NCI-H748 treated with DMSO at 0.1 percent for 48 hours (cell line): Measurements from ENCODE around the gene SEL1L.
"Not testable (repeated sequence)": the region's sequence is repeated elsewhere in the genome, so short reads cannot be mapped to it uniquely, and the experiment has no call there.

ENCODE experiments used
- DNase-seq: peaks from one replicate; lab custom pipeline; 2025; lab: John Stamatoyannopoulos, UW

SEL1L gene

GRCh38 chr14:81447021-81447764 lies 86.5 kb downstream of the SEL1L start:
- no peak for DNase-seq

GRCh38 chr14:81446279-81447007 lies 87.2 kb downstream of the SEL1L start:
- DNase-seq: no peak

GRCh38 chr14:81441626-81442134 lies 92.0 kb downstream of the SEL1L start:
- no peak for DNase-seq

- no peak for DNase-seq
These were observed 93.6 kb downstream of the SEL1L start for GRCh38 chr14:81440041-81440440.

GRCh38 chr14:81437244-81437643 lies 96.4 kb downstream of the SEL1L start:
- DNase-seq: peak; percentile 26

GRCh38 chr14:81436296-81437138 lies 97.1 kb downstream of the SEL1L start:
- peak; percentile 80 for DNase-seq

GRCh38 chr14:81435391-81436295 lies 98.0 kb downstream of the SEL1L start:
- DNase-seq: peak; percentile 78

- no peak for DNase-seq
These were observed 98.6 kb downstream of the SEL1L start for GRCh38 chr14:81435048-81435390.

- DNase-seq: no peak
These were observed 99.4 kb downstream of the SEL1L start for GRCh38 chr14:81434230-81434629.

- DNase-seq: no peak
These were observed 100.3 kb downstream of the SEL1L start for GRCh38 chr14:81433378-81433777.

GRCh38 chr14:81432219-81432661 lies 101.4 kb downstream of the SEL1L start:
- DNase-seq: no peak

GRCh38 chr14:81430235-81430634 lies 103.4 kb downstream of the SEL1L start:
- DNase-seq: no peak

GRCh38 chr14:81429749-81430148 lies 103.9 kb downstream of the SEL1L start:
- not testable (repeated sequence) for DNase-seq

GRCh38 chr14:81429028-81429427 lies 104.6 kb downstream of the SEL1L start:
- DNase-seq: no peak

- DNase-seq: peak; percentile 25
These were observed 106.2 kb downstream of the SEL1L start for GRCh38 chr14:81427348-81428058.

- no peak for DNase-seq
These were observed 110.1 kb downstream of the SEL1L start for GRCh38 chr14:81423504-81423903.
